ENCODE data around the gene FBXO45. TPM values are rescaled to one million over a fixed set of nuclear protein-coding genes. Genes with fewer than 3 reads are reported as not detected.
"Not testable (repeated sequence)": the region's sequence is repeated elsewhere in the genome, so short reads cannot be mapped to it uniquely, and the experiment has no call there.

Gene FBXO45
- total RNA-seq, 6 experiments from 2014 or later: 7.0 to 9.5 (median 8.1) TPM

DNA sequence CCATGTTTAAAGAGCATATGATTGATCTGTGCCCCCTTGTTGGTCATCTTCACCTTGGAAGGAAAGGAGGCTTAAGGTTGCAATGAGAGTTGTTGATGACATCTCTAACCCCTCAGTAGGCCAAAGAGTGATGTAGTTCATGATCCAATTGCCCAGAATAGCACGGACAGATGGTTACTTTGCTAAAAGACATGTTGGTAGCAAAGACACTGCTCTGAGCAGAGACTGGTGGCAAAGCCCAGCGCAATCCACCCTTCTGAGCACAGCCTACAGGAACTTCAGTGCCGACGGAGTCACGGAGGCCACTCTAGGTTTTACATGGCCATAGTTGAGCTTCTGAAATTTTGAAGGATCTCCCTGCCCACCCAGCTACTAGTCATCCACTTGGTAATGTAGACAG, 21.8 kb downstream of the FBXO45 start:
- Mint-ChIP-seq H3K27me3 (ENCODE audit: insufficient read depth) (peaks cover 4% of the 10 kb centered on the region), H3K36me3 (ENCODE audit: low read depth) (peaks cover 14% of the 10 kb centered on the region; the same call in 1 of the 2 replicates), H3K4me3 (no peak overlapping the region), H3K9me3 (no peaks in the 10 kb centered on the region), H3K27ac (no peak overlapping the region), H3K4me1 (ENCODE audit: low read depth) (no peaks in the 10 kb centered on the region; the same call in 1 of the 2 replicates)
- DNase-seq: no peak
- TF ChIP-seq, protein P1, sequence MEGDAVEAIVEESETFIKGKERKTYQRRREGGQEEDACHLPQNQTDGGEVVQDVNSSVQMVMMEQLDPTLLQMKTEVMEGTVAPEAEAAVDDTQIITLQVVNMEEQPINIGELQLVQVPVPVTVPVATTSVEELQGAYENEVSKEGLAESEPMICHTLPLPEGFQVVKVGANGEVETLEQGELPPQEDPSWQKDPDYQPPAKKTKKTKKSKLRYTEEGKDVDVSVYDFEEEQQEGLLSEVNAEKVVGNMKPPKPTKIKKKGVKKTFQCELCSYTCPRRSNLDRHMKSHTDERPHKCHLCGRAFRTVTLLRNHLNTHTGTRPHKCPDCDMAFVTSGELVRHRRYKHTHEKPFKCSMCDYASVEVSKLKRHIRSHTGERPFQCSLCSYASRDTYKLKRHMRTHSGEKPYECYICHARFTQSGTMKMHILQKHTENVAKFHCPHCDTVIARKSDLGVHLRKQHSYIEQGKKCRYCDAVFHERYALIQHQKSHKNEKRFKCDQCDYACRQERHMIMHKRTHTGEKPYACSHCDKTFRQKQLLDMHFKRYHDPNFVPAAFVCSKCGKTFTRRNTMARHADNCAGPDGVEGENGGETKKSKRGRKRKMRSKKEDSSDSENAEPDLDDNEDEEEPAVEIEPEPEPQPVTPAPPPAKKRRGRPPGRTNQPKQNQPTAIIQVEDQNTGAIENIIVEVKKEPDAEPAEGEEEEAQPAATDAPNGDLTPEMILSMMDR (IDR thresholded peaks at IDR 0.05): no peak

DNA sequence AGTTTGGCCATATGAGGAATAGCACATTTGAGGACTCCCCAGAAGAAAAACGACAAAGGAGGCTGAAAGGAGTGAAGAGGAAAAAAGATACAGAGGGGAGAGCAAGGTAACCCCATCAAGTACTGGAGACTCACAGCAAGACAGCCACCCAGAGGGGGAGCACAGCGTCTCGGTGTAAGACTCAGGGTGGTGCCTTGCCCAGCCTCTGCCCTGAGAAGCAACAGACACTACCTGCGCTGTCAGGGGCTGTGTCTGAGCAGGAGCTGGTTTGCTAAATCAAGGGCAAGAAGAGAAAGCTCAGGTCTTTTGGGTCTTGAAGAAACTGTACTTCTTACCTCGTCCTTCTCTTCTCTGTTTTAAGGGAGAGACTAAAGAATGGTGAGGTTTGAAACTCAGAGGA, 27.9 kb downstream of the FBXO45 start:
- Mint-ChIP-seq H3K27ac (no peak overlapping the region), H3K27me3 (ENCODE audit: insufficient read depth) (peaks cover 25% of the 10 kb centered on the region), H3K9me3 (no peaks in the 10 kb centered on the region; the same call in 1 of the 2 replicates), H3K4me3 (no peak overlapping the region), H3K36me3 (ENCODE audit: low read depth) (no peaks in the 10 kb centered on the region), H3K4me1 (ENCODE audit: low read depth) (peaks cover 8% of the 10 kb centered on the region)
- no peak for DNase-seq
- TF ChIP-seq, protein P1 (IDR thresholded peaks at IDR 0.05): no peak

DNA sequence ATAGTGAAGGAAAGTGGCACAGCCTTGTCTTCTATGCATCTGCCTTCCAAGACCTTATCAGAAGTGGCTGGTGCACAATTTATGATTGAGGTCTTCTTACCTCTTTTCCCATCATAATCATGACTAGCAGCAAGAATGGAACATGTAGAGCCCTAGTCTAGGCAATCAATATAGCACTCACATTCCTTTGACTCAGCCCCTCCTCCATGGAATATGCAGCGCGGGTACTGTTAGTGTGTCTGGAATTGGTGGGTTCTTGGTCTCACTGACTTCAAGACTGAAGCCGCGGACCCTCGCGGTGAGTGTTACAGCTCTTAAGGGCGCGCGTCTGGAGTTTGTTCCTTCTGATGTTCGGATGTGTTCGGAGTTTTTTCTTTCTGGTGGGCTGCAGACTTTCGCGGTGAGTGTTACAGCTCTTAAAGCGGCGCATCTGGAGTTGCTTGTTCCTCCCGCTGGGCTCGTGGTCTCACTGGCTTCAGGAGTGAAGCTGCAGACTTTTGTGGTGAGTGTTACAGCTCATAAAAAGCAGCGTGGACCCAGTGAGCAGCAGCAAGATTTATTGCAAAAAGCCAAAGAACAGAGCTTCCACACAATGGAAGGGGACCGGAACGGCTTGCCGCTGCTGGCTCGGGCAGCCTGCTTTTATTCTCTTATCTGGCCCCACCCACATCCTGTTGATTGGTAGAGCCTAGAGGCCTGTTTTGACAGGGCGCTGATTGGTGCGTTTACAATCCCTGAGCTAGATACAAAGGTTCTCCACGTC, 29.7 kb downstream of the FBXO45 start:
- not testable (repeated sequence) for H3K9me3 Mint-ChIP-seq; DNase-seq; H3K36me3 Mint-ChIP-seq (ENCODE audit: low read depth); H3K27ac Mint-ChIP-seq; H3K4me1 Mint-ChIP-seq (ENCODE audit: low read depth)
- Mint-ChIP-seq H3K27me3 (ENCODE audit: insufficient read depth) (peaks cover 29% of the 10 kb centered on the region), H3K4me3 (peak overlapping the region; percentile 86)

DNA sequence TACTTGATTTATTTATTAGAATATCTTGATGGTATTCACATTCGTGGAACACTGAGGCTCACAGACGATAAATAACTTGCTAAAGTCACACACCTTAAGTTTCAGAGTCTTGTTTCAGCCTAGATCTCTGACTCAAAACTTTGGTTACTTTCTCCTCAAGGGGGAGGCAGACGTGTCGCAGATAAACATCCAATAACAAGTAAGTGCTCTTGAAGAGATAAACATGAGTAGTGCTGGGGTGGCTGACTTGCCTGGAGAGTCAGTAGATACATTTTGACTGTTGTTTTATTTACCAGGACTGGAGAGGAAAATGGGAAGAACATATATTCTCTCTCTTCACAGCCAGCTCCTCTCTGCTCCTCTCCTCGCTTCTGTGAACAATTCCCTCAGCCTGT, 31.3 kb downstream of the FBXO45 start:
- H3K9me3 Mint-ChIP-seq: no peaks in the 10 kb centered on the region; the same call in 1 of the 2 replicates
- DNase-seq: no peak
- no peaks in the 10 kb centered on the region for H3K36me3 Mint-ChIP-seq (ENCODE audit: low read depth)
- H3K4me3 Mint-ChIP-seq: no peak overlapping the region
- peaks cover 36% of the 10 kb centered on the region for H3K27me3 Mint-ChIP-seq (ENCODE audit: insufficient read depth)
- TF ChIP-seq, protein P1 (IDR thresholded peaks at IDR 0.05): no peak
- no peak overlapping the region for H3K27ac Mint-ChIP-seq
- peaks cover 8% of the 10 kb centered on the region for H3K4me1 Mint-ChIP-seq (ENCODE audit: low read depth)

DNA sequence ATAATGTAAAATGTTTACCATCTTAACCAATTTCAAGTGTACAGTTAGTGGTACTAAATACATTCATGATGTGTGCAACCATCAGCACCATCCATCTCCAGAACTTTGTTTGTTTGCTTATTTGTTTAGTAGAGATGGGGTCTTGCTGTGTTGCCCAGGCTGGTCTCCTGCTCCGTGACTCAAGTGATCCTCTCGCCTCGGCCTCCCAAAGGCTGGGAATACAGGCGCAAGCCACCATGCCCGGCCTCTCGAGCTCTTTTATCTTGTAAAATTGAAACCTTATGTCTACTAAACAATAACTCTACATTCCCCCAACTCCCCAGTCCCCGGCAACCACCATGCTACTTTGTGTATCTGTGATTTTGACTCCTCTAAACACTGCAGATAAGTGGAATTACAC, 31.9 kb downstream of the FBXO45 start:
- H3K4me1 Mint-ChIP-seq (ENCODE audit: low read depth): peaks cover 8% of the 10 kb centered on the region
- H3K27me3 Mint-ChIP-seq (ENCODE audit: insufficient read depth): peaks cover 35% of the 10 kb centered on the region
- TF ChIP-seq, protein P1 (IDR thresholded peaks at IDR 0.05): no peak
- no peak overlapping the region for H3K4me3 Mint-ChIP-seq
- no peak overlapping the region for H3K27ac Mint-ChIP-seq
- DNase-seq: no peak
- no peaks in the 10 kb centered on the region for H3K36me3 Mint-ChIP-seq (ENCODE audit: low read depth)
- no peaks in the 10 kb centered on the region; the same call in 1 of the 2 replicates for H3K9me3 Mint-ChIP-seq

DNA sequence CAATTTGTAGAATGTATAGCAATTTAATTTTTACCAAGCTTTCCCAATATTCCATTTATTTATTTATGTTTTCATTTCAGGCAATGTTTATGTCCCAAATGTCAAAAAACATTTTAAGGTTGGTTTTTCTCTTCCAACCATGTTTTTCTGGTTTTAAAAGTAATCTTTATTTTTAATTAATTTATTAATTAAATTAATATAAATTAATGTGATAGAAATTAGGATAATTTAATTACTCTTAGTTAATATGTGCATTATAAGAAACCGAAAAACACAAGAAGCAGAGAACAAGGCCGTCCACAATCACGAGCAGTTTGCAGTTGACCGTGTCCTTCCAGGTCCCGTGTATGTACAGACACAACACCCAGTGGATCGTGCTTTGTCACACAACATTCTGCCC, 34.2 kb downstream of the FBXO45 start:
- H3K27ac Mint-ChIP-seq: no peak overlapping the region
- H3K4me1 Mint-ChIP-seq (ENCODE audit: low read depth): peaks cover 8% of the 10 kb centered on the region
- no peaks in the 10 kb centered on the region; the same call in 1 of the 2 replicates for H3K9me3 Mint-ChIP-seq
- no peak overlapping the region for H3K4me3 Mint-ChIP-seq
- no peak for DNase-seq
- no peaks in the 10 kb centered on the region for H3K36me3 Mint-ChIP-seq (ENCODE audit: low read depth)
- TF ChIP-seq, protein P1 (IDR thresholded peaks at IDR 0.05): no peak
- H3K27me3 Mint-ChIP-seq (ENCODE audit: insufficient read depth): peaks cover 31% of the 10 kb centered on the region

Data from HFFc6 (cell line).